ENCODE data around the gene C2orf76.

The C2orf76 gene

GRCh38 chr2:119263025-119263424, 103.6 kb downstream of the C2orf76 start:
- H3K4me3 Mint-ChIP-seq = no peak overlapping the region
- peaks cover 10% of the 10 kb centered on the region for H3K27me3 Mint-ChIP-seq
- DNase-seq (ENCODE audit: low spot score in 2 of 2) = no peak
- no peak overlapping the region for H3K27ac Mint-ChIP-seq (ENCODE audit: low read depth)
- H3K36me3 Mint-ChIP-seq (ENCODE audit: insufficient read depth) = no peaks in the 10 kb centered on the region
- H3K4me1 Mint-ChIP-seq = no peaks in the 10 kb centered on the region
- no peak for ATAC-seq (replicated peaks; ENCODE audit: extremely low read depth, poor library complexity, severe bottlenecking)
- H3K9me3 Mint-ChIP-seq = no peaks in the 10 kb centered on the region

GRCh38 chr2:119261493-119262225, 105.0 kb downstream of the C2orf76 start:
- H3K4me3 Mint-ChIP-seq = no peak overlapping the region
- no peak overlapping the region for H3K27ac Mint-ChIP-seq (ENCODE audit: low read depth)
- H3K36me3 Mint-ChIP-seq (ENCODE audit: insufficient read depth) = no peaks in the 10 kb centered on the region
- peaks cover 10% of the 10 kb centered on the region for H3K27me3 Mint-ChIP-seq
- no peaks in the 10 kb centered on the region for H3K9me3 Mint-ChIP-seq
- no peak for ATAC-seq (replicated peaks; ENCODE audit: extremely low read depth, poor library complexity, severe bottlenecking)
- no peaks in the 10 kb centered on the region for H3K4me1 Mint-ChIP-seq
- no peak for DNase-seq (ENCODE audit: low spot score in 2 of 2)

GRCh38 chr2:119260646-119261492, 105.8 kb downstream of the C2orf76 start:
- H3K4me3 Mint-ChIP-seq = no peak overlapping the region
- no peak for DNase-seq (ENCODE audit: low spot score in 2 of 2)

GRCh38 chr2:119259296-119259860, 107.3 kb downstream of the C2orf76 start:
- Mint-ChIP-seq H3K4me3 (no peak overlapping the region), H3K9me3 (no peaks in the 10 kb centered on the region), H3K27me3 (peaks cover 10% of the 10 kb centered on the region), H3K27ac (ENCODE audit: low read depth) (no peak overlapping the region), H3K4me1 (no peaks in the 10 kb centered on the region), H3K36me3 (ENCODE audit: insufficient read depth) (no peaks in the 10 kb centered on the region)
- DNase-seq (ENCODE audit: low spot score in 2 of 2) (no peak), ATAC-seq (replicated peaks; ENCODE audit: extremely low read depth, poor library complexity, severe bottlenecking) (no peak)

More at GRCh38 chr2:119260646-119261492, 105.8 kb downstream of the C2orf76 start:
- ATAC-seq (replicated peaks; ENCODE audit: extremely low read depth, poor library complexity, severe bottlenecking) = no peak
- no peaks in the 10 kb centered on the region for H3K4me1 Mint-ChIP-seq
- H3K9me3 Mint-ChIP-seq = no peaks in the 10 kb centered on the region
- no peaks in the 10 kb centered on the region for H3K36me3 Mint-ChIP-seq (ENCODE audit: insufficient read depth)
- no peak overlapping the region for H3K27ac Mint-ChIP-seq (ENCODE audit: low read depth)
- H3K27me3 Mint-ChIP-seq = peaks cover 10% of the 10 kb centered on the region

- H3K9me3 Mint-ChIP-seq = no peaks in the 10 kb centered on the region
- H3K4me1 Mint-ChIP-seq = no peaks in the 10 kb centered on the region
- H3K36me3 Mint-ChIP-seq (ENCODE audit: insufficient read depth) = no peaks in the 10 kb centered on the region
- DNase-seq (ENCODE audit: low spot score in 2 of 2) = no peak
- ATAC-seq (replicated peaks; ENCODE audit: extremely low read depth, poor library complexity, severe bottlenecking) = no peak
- no peak overlapping the region for H3K27ac Mint-ChIP-seq (ENCODE audit: low read depth)
- H3K4me3 Mint-ChIP-seq = no peak overlapping the region
- peaks cover 19% of the 10 kb centered on the region for H3K27me3 Mint-ChIP-seq
Measured at GRCh38 chr2:119257198-119257597, 109.4 kb downstream of the C2orf76 start.

- Mint-ChIP-seq H3K27ac (ENCODE audit: low read depth) (no peak overlapping the region), H3K27me3 (peaks cover 22% of the 10 kb centered on the region), H3K4me3 (no peak overlapping the region), H3K4me1 (no peaks in the 10 kb centered on the region), H3K9me3 (no peaks in the 10 kb centered on the region), H3K36me3 (ENCODE audit: insufficient read depth) (no peaks in the 10 kb centered on the region)
- ATAC-seq (replicated peaks; ENCODE audit: extremely low read depth, poor library complexity, severe bottlenecking) (no peak), DNase-seq (ENCODE audit: low spot score in 2 of 2) (no peak)
Measured at GRCh38 chr2:119256582-119256921, 110.1 kb downstream of the C2orf76 start.

- H3K36me3 Mint-ChIP-seq (ENCODE audit: insufficient read depth) = no peaks in the 10 kb centered on the region
- H3K4me3 Mint-ChIP-seq = no peak overlapping the region
- peaks cover 22% of the 10 kb centered on the region for H3K27me3 Mint-ChIP-seq
- no peak for DNase-seq (ENCODE audit: low spot score in 2 of 2)
- H3K9me3 Mint-ChIP-seq = no peaks in the 10 kb centered on the region
- no peaks in the 10 kb centered on the region for H3K4me1 Mint-ChIP-seq
- H3K27ac Mint-ChIP-seq (ENCODE audit: low read depth) = no peak overlapping the region
- no peak for ATAC-seq (replicated peaks; ENCODE audit: extremely low read depth, poor library complexity, severe bottlenecking)
Measured at GRCh38 chr2:119255760-119256581, 110.7 kb downstream of the C2orf76 start.

- H3K27me3 Mint-ChIP-seq = peaks cover 32% of the 10 kb centered on the region
- H3K36me3 Mint-ChIP-seq (ENCODE audit: insufficient read depth) = no peaks in the 10 kb centered on the region
- H3K4me1 Mint-ChIP-seq = no peaks in the 10 kb centered on the region
- no peak overlapping the region for H3K27ac Mint-ChIP-seq (ENCODE audit: low read depth)
- H3K4me3 Mint-ChIP-seq = no peak overlapping the region
- H3K9me3 Mint-ChIP-seq = no peaks in the 10 kb centered on the region
- ATAC-seq (replicated peaks; ENCODE audit: extremely low read depth, poor library complexity, severe bottlenecking) = no peak
- no peak for DNase-seq (ENCODE audit: low spot score in 2 of 2)
Measured at GRCh38 chr2:119254601-119255080, 112.0 kb downstream of the C2orf76 start.

GRCh38 chr2:119253760-119254600, 112.7 kb downstream of the C2orf76 start:
- Mint-ChIP-seq H3K36me3 (ENCODE audit: insufficient read depth) (no peaks in the 10 kb centered on the region), H3K27me3 (peaks cover 38% of the 10 kb centered on the region)
- no peak for ATAC-seq (replicated peaks; ENCODE audit: extremely low read depth, poor library complexity, severe bottlenecking)

GRCh38 chr2:119253114-119253702, 113.4 kb downstream of the C2orf76 start:
- Mint-ChIP-seq H3K9me3 (no peaks in the 10 kb centered on the region), H3K27me3 (peaks cover 46% of the 10 kb centered on the region), H3K4me1 (no peaks in the 10 kb centered on the region), H3K27ac (ENCODE audit: low read depth) (no peak overlapping the region), H3K36me3 (ENCODE audit: insufficient read depth) (no peaks in the 10 kb centered on the region), H3K4me3 (no peak overlapping the region)
- no peak for DNase-seq (ENCODE audit: low spot score in 2 of 2)
- no peak for ATAC-seq (replicated peaks; ENCODE audit: extremely low read depth, poor library complexity, severe bottlenecking)

More at GRCh38 chr2:119253760-119254600, 112.7 kb downstream of the C2orf76 start:
- no peak overlapping the region for H3K4me3 Mint-ChIP-seq
- H3K9me3 Mint-ChIP-seq = no peaks in the 10 kb centered on the region
- H3K4me1 Mint-ChIP-seq = no peaks in the 10 kb centered on the region
- no peak for DNase-seq (ENCODE audit: low spot score in 2 of 2)
- no peak overlapping the region for H3K27ac Mint-ChIP-seq (ENCODE audit: low read depth)

Measured in central memory CD8-positive, alpha-beta T cell (primary cell).